K562 (cell line): Measurements from ENCODE around the gene SLC22A23. TPM values are rescaled to one million over a fixed set of nuclear protein-coding genes. Genes with fewer than 3 reads are reported as not detected.
A peak's percentile ranks its signal among the peaks of the same experiment; 100 is the strongest.

Experiments
- ATF6 ChIP-seq: sonication (generic); formaldehyde crosslinking; IDR thresholded peaks from 2 replicates; pipeline ENCODE4 v1.4.0; 2020; ENCODE audit warnings: mild to moderate bottlenecking, missing genetic modification reagents
- DLX4 ChIP-seq: fragments of 250-450 bp; sonication (Bioruptor Pico); IDR thresholded peaks from 2 replicates; pipeline ENCODE4 v1.6.1; 2021; ENCODE audit warnings: mild to moderate bottlenecking
- ID3 ChIP-seq, 2 experiments: fragments of 250-450 bp in 1 of 2; fragments of 450-650 bp in 1 of 2; sonication (Bioruptor Pico) in 1 of 2; IDR thresholded peaks; 2 replicates each; pipeline versions ENCODE4 v1.6.1 to v1.8.0; 2016 to 2021; ENCODE audit warnings: mild to moderate bottlenecking in 2 of 2, moderate library complexity in 2 of 2, missing compliant biosample characterization in 1 of 2, missing genetic modification characterization in 1 of 2
- KDM2B ChIP-seq: fragments of 250-450 bp; sonication (Bioruptor Pico); IDR thresholded peaks from 2 replicates; pipeline ENCODE4 v1.8.0; 2021; ENCODE audit warnings: mild to moderate bottlenecking, moderate library complexity
- KLF16 ChIP-seq: IDR thresholded peaks from 2 replicates; pipeline ENCODE4 v1.6.1; 2016; ENCODE audit warnings: antibody characterized with exemption
- MYC ChIP-seq, 2 experiments: fragments of 250-450 bp in 1 of 2; sonication (Bioruptor Pico) in 1 of 2; IDR thresholded peaks; 2 replicates each; pipeline versions ENCODE4 v1.5.1 to v1.6.1; 2012 to 2021; ENCODE audit warnings: low read depth in 2 of 2, borderline replicate concordance in 1 of 2, improper control_type of control experiment in 1 of 2, low read length in 1 of 2, mild to moderate bottlenecking in 1 of 2, moderate library complexity in 1 of 2
- NBN ChIP-seq: fragments of 450-650 bp; IDR thresholded peaks from 2 replicates; pipeline ENCODE4 v1.6.1; 2016; ENCODE audit warnings: low read depth, mild to moderate bottlenecking
- NFYB ChIP-seq: IDR thresholded peaks from 2 replicates; pipeline ENCODE4 v1.6.1; 2011; ENCODE audit warnings: mild to moderate bottlenecking, moderate library complexity; ENCODE audit not compliant: insufficient read length; ENCODE audit errors: extremely low read depth
- RBM14 ChIP-seq: fragments of 200-400 bp; formaldehyde crosslinking; IDR thresholded peaks from 2 replicates; pipeline ENCODE4 v1.6.1; 2018; ENCODE audit warnings: low read depth, mild to moderate bottlenecking, low read length, moderate library complexity, borderline replicate concordance; ENCODE audit not compliant: insufficient read depth
- ZBTB40 ChIP-seq, 2 experiments: fragments of 450-650 bp in 1 of 2; sonication (generic) in 1 of 2; formaldehyde crosslinking in 1 of 2; IDR thresholded peaks; 2 replicates each; pipeline versions ENCODE4 v1.7.1 to v1.9.0; 2016 to 2022; ENCODE audit warnings: inconsistent platforms in 1 of 2, mild to moderate bottlenecking in 1 of 2, missing genetic modification reagents in 1 of 2
- ZNF324 ChIP-seq: fragments of 250-450 bp; sonication (Bioruptor Pico); IDR thresholded peaks from 2 replicates; pipeline ENCODE4 v1.4.0; 2020; ENCODE audit warnings: mild to moderate bottlenecking
- ZNF551 ChIP-seq: fragments of 250-450 bp; sonication (Bioruptor Pico); IDR thresholded peaks from 2 replicates; pipeline ENCODE4 v1.5.0; 2021; ENCODE audit warnings: mild to moderate bottlenecking, moderate library complexity
- ZNF79 ChIP-seq: fragments of 250-450 bp; sonication (Bioruptor Pico); IDR thresholded peaks from 2 replicates; pipeline ENCODE4 v1.4.0; 2020; ENCODE audit warnings: low read depth, mild to moderate bottlenecking, moderate library complexity
- ZSCAN29 ChIP-seq: fragments of 450-650 bp; IDR thresholded peaks from 2 replicates; pipeline ENCODE4 v1.6.1; 2017
- polyA plus RNA-seq, 8 experiments: library from polyadenylated mRNA; depleted of rRNA in 4 of 8; stranded (reverse) in 5 of 8; unstranded in 3 of 8; fragments of >200 nt; fragmentation: Nextera tagmentation in 2 of 8; fragmentation: Illumina TruSeq in 1 of 8; extraction: Ambion mirVana in 2 of 8; extraction: Trizol in 1 of 8; gene quantifications; 2 replicates each; pipeline versions ENCODE4 v1.2.1 to v1.2.3, GENCODE V29; 2011 to 2014; ENCODE audit warnings: inconsistent platforms in 1 of 8, missing spikeins in 1 of 8
- total RNA-seq, 7 experiments: library from RNA; depleted of rRNA in 6 of 7; stranded (reverse); fragments of >200 nt in 6 of 7; fragmentation: Illumina TruSeq in 2 of 7; extraction: Trizol in 2 of 7; gene quantifications; 2 replicates each; pipeline versions ENCODE4 v1.2.1 to v1.2.3, GENCODE V29; 2011 to 2021; ENCODE audit warnings: low replicate concordance in 1 of 7

SLC22A23 gene
- total and polyA plus RNA-seq, 9 of the 15 experiments (the other 6 are each of a cell fraction or from before 2014, with no cell fraction given) = 0.30 to 8.7 (median 2.5) TPM

- TF ChIP-seq ZNF324 (CRISPR knock-in tag) (no peak), ID3 (CRISPR knock-in tag; IDR thresholded peaks at IDR 0.05) (no peak), ID3 (tag; IDR thresholded peaks at IDR 0.05) (0 out of 2 replicates have a peak, but pooled peaks have one; percentile 18), ZBTB40 (IDR thresholded peaks at IDR 0.05) (peak; percentile 60), ZBTB40 (CRISPR knock-in tag; IDR thresholded peaks at IDR 0.05) (no peak), NFYB (no peak), RBM14 (no peak), ZNF551 (no peak), DLX4 (no peak), KLF16 (no peak), MYC (IDR thresholded peaks at IDR 0.05; ENCODE audit: low read depth, low read length) (no peak; the same call in 1 of the 2 replicates), MYC (CRISPR knock-in tag; IDR thresholded peaks at IDR 0.05; ENCODE audit: borderline replicate concordance, low read depth) (0 out of 2 replicates have a peak, but pooled peaks have one; percentile 52), NBN (peak; percentile 25; the same call in 1 of the 2 replicates), ZSCAN29 (no peak), KDM2B (CRISPR knock-in tag) (no peak), ATF6 (CRISPR knock-in tag) (no peak), ZNF79 (0 out of 2 replicates have a peak, but pooled peaks have one; percentile 22)
These were observed 101.3 kb downstream of the SLC22A23 start (continued) for GRCh38 chr6:3355358-3356055.
